ENCODE data around the gene TAGAP.
"Not testable (repeated sequence)": the region's sequence is repeated elsewhere in the genome, so short reads cannot be mapped to it uniquely, and the experiment has no call there.

Gene TAGAP

DNA sequence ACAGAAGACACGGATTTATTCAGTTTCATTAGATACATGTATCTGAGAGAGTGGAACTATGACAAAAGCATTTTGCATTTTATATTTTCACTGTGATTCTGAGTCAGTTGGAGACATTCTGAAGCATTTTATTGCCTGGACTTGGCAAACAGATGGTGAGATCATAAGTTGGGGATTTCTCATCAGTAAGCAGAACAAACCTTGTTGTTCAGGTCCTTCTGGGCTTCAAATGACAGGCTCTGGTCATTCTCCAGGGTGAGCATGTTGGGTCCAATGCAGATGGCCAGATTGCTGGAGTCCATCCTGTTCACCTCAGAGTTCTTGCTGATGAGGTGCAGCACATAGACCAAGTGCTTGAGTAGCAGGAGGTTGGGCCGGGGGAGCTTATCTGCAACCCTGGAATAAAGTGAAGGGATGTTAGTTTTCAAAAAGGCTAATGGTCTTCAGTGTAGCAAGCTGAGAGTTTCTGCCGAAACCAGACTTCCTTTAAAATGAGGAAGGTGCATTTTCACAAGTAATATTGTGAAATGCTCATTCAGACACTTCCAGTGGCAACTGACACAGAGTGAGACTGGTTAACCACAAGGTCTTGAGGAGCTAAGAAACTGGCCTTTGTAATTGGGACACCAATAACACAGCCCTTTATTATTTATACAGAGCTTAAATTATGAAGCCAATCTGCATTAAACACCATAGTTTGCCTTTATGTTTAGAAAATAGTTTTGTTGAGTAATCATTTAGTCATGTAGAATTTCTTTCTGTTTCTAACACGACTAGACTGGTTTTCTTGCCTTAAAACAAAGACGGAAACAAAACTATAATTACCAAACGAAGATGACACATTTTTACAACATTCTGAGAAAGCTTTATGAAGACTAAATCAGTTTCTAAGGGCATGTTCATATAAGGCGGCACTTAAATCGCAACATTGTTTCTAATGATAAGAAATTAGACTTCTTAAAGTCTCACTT is 5.6 kb downstream of the TAGAP start:
- H3K4me3 ChIP-seq (ENCODE audit: low read depth, low read length) = no peak overlapping the region
- TF ChIP-seq, protein P1, sequence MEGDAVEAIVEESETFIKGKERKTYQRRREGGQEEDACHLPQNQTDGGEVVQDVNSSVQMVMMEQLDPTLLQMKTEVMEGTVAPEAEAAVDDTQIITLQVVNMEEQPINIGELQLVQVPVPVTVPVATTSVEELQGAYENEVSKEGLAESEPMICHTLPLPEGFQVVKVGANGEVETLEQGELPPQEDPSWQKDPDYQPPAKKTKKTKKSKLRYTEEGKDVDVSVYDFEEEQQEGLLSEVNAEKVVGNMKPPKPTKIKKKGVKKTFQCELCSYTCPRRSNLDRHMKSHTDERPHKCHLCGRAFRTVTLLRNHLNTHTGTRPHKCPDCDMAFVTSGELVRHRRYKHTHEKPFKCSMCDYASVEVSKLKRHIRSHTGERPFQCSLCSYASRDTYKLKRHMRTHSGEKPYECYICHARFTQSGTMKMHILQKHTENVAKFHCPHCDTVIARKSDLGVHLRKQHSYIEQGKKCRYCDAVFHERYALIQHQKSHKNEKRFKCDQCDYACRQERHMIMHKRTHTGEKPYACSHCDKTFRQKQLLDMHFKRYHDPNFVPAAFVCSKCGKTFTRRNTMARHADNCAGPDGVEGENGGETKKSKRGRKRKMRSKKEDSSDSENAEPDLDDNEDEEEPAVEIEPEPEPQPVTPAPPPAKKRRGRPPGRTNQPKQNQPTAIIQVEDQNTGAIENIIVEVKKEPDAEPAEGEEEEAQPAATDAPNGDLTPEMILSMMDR (IDR thresholded peaks at IDR 0.05; ENCODE audit: borderline replicate concordance, insufficient read depth, low read depth, low read length) = no peak

- not testable (repeated sequence) for H3K4me3 ChIP-seq (ENCODE audit: low read depth, low read length)
Measured at GRCh38 chr6:159038318-159038717, 6.5 kb downstream of the TAGAP start.

- TF ChIP-seq, protein P1 (IDR thresholded peaks at IDR 0.05; ENCODE audit: borderline replicate concordance, insufficient read depth, low read depth, low read length) = no peak
- no peak overlapping the region for H3K4me3 ChIP-seq (ENCODE audit: low read depth, low read length)
Measured at GRCh38 chr6:159037756-159038290, 7.0 kb downstream of the TAGAP start.

DNA sequence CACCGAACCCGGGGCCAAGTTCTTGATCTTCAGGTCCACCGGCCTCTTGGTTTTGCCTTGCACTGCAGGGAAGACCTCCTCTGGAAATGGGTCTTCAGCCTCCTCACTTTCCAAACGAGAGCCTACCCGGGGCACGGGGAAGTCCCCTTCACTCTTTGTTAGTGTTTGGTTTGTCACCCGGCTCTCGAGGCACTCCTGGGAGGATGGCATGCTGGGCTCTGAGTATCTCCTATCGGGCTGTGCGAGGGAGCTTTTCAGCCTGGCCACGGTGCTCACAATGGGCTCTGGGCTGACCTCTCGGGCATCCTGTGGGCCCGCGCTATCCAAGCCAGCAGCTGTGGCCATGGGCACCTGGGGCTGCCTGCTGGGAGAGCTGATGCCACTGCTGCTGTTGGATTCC is 8.1 kb downstream of the TAGAP start:
- no peak overlapping the region for H3K4me3 ChIP-seq (ENCODE audit: low read depth, low read length)
- TF ChIP-seq, protein P1 (IDR thresholded peaks at IDR 0.05; ENCODE audit: borderline replicate concordance, insufficient read depth, low read depth, low read length) = no peak

DNA sequence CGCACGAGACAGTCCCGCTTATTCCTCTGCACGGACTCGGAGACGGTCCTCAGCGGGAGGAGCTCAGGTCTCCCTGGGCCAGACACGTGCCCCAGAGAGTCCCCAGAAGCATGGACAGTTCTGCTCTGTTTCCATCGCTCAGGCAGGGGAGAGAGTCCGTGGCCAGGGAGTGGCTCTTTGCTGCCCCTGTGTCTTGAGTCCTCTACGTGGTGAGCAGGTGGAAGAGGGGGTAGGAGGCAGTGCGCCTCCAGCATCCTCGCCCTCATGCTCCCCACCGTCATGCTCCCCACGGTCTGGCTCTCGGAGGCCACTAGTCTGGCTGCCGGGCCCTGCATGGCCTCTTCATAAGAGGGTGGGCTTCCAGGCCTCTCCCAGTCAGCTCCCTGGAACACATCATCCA is 8.9 kb downstream of the TAGAP start:
- TF ChIP-seq, protein P1 (IDR thresholded peaks at IDR 0.05; ENCODE audit: borderline replicate concordance, insufficient read depth, low read depth, low read length) = no peak
- no peak overlapping the region for H3K4me3 ChIP-seq (ENCODE audit: low read depth, low read length)

- H3K4me3 ChIP-seq (ENCODE audit: low read depth, low read length) = no peak overlapping the region
Measured at GRCh38 chr6:159033160-159034049, 11.4 kb downstream of the TAGAP start.

GRCh38 chr6:159031846-159032245 is 12.9 kb downstream of the TAGAP start:
- H3K4me3 ChIP-seq (ENCODE audit: low read depth, low read length) = no peak overlapping the region
- TF ChIP-seq, protein P1 (IDR thresholded peaks at IDR 0.05; ENCODE audit: borderline replicate concordance, insufficient read depth, low read depth, low read length) = no peak

More at GRCh38 chr6:159033160-159034049, 11.4 kb downstream of the TAGAP start:
- TF ChIP-seq, protein P1 (IDR thresholded peaks at IDR 0.05; ENCODE audit: borderline replicate concordance, insufficient read depth, low read depth, low read length) = no peak
